KOPT-K1 (cell line): Measurements from ENCODE around the gene PHF23.
"Not testable (repeated sequence)": the region's sequence is repeated elsewhere in the genome, so short reads cannot be mapped to it uniquely, and the experiment has no call there.

ENCODE experiments used
- H3K27ac ChIP-seq: fragments of 200-600 bp; sonication (generic); 2 replicates; pipeline ENCODE4 v1.5.1; 2016; ENCODE audit warnings: antibody characterized with exemption, mild to moderate bottlenecking, low read depth, low read length; ENCODE audit not compliant: poor library complexity, severe bottlenecking
- H3K36me3 ChIP-seq: fragments of 200-600 bp; sonication (generic); 2 replicates; pipeline ENCODE4 v1.5.1; 2017; ENCODE audit warnings: antibody characterized with exemption, mild to moderate bottlenecking, low read length, moderate library complexity; ENCODE audit not compliant: insufficient read depth
- H3K9me3 ChIP-seq: fragments of 200-600 bp; sonication (generic); 2 replicates; pipeline ENCODE4 v1.5.1; 2017; ENCODE audit warnings: antibody characterized with exemption, low read length, mild to moderate bottlenecking; ENCODE audit not compliant: insufficient read depth, poor library complexity, severe bottlenecking

The PHF23 gene

DNA sequence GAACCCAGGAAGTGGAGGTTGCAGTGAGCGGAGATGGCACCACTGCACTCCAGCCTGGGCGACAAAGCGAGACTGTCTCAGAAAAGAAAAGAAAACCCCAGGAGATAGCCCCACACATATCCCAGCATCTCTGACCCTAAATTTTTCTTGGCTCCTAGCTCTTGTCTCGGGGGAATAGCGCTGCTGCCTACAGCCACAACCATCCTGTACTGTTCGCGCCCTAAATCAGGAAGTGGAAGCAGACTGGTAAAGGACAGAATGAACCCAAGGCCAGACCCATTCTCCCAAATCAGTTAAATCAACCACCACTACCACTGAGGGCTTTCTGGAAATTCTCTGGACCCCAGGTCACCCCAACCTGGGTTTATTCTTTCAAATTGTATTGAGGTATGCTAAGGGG lies 10.6 kb upstream of the PHF23 start:
- Histone ChIP-seq H3K36me3 (peaks cover 43% of the 10 kb centered on the region), H3K9me3 (no peaks in the 10 kb centered on the region), H3K27ac (peak overlapping the region; percentile 98)

DNA sequence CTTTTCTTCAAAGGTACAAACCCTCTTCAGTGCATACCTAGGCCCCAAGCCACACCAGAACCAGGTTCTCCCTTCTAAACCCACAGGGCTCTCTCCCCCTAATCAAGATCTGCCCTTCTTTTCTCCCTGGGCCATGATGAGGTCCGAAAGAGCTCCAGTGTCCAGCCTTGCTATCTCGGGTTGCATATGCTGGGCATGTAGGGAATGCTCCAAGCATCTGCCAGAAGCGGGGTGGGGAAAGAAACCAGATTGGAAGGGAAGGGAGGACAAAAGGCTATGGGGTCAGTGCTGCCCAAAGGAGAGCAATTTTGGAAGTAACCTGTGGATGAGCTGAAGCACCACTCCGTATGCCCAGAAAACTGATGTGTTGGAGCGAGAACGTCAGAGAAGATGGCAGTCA lies 10.0 kb upstream of the PHF23 start:
- no peaks in the 10 kb centered on the region for H3K9me3 ChIP-seq
- H3K36me3 ChIP-seq = peaks cover 43% of the 10 kb centered on the region
- H3K27ac ChIP-seq = no peak overlapping the region

DNA sequence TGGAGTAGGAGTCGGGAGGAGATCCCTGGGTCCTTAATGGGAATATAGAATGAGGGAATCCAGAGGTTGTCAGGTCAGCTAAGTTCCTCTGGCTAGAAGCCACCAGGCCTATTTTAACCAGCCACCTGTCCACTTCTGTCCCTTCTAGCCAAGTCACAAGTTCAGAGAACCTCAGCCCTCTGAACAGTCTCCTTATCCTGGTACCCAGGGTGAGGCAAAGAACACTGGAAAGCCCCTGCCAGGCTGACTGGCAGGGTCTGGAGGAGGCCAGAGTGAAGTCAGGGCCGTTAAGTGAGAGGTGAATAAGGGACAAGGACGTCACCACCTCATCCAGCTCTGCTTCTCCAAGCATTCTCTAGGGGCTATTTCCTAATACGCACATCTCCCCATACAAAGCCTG lies 9.5 kb upstream of the PHF23 start:
- H3K9me3 ChIP-seq = no peaks in the 10 kb centered on the region
- H3K36me3 ChIP-seq = peaks cover 43% of the 10 kb centered on the region
- H3K27ac ChIP-seq = no peak overlapping the region

DNA sequence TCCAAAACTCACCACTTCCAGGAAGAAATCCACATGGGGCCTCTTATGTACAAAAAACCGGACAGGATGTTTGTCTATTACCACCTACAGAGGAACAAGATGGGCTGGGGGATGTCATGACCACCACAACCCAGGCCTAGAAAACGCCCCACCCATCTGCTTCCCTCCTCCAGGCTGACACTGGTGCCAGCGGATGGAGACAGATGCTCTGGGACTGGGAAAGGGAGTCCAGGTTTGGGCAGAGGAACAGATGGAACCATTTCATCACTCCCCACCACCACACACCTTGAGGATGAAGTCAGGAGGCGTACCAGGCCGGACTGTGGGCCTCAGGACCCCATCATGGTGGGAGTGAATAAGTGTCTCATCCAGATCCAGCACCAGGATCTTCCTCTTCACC lies 7.5 kb upstream of the PHF23 start:
- H3K9me3 ChIP-seq = no peaks in the 10 kb centered on the region
- H3K27ac ChIP-seq = no peak overlapping the region
- peaks cover 50% of the 10 kb centered on the region for H3K36me3 ChIP-seq

DNA sequence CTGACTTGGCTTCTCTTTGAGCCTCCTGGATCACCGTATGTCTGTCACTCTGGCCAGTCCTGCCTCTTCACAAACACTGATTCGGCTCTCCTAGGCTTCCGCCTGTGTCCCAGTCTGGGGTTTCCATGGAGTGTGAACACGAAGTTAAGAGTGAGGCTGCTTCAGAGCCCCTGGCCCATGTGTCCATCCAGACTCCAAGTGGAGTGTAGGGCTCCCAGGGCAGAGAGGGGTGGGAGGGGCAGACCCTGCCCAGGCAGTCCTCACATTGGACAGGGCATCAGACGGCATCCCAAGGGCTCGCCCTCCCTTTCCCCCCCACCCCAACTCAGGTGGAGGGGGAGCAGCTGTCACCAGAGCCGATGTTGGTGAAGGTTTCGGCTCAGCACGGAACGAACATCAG lies 4.6 kb upstream of the PHF23 start:
- peaks cover 57% of the 10 kb centered on the region for H3K36me3 ChIP-seq
- not testable (repeated sequence) for H3K27ac ChIP-seq, H3K9me3 ChIP-seq

DNA sequence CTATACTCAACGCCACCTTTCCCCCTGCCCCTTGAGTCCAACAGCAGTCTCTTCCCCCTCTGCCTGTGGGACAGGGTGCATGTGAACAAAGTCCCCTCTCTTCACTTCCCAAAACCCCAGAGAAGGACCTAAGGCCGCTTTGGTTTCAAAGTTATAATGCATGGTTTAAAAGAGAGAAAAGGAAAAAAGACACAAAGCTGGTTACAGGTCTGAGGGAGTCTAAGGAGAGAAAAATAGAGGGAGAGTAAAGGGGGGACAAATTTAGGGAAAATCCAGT lies 4.1 kb upstream of the PHF23 start:
- Histone ChIP-seq H3K36me3 (peaks cover 54% of the 10 kb centered on the region), H3K27ac (peak overlapping the region; percentile 80), H3K9me3 (no peaks in the 10 kb centered on the region)

DNA sequence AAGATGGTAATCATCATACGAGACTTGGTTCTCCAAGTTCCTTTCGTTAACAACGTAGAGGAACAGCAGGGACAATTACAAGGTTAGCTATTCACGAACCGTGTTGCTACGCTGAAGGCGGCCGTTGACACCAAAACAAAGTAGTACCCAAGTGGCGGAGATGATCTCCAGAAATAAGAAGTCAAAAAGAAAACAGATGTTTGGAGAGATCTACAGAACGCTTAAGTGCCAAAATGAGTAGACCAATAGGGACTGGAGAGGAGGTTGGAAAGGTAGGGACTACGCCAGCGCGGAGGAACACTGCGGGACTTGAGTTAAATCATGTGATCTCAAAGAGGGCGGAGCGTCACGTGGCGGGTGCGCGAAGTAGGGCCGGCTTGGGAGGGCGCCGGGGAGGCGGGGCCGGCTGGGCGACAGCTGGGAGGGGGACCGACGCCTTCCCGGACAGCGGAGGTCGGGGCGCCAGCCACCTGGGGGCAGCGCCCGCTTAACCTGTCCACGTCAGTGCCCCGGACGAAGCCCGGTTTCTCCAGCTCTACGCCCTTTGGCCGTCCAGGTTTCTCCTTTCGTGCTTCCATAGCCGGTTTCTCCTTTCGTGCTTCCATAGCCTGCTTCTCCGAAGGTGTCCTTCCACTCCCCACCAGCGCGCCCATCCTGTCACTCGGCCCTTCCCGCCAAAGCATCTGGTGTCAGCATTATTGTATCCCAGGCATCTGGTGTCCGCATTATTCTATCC lies 3.6 kb upstream of the PHF23 start:
- H3K27ac ChIP-seq = peak overlapping the region; percentile 80
- peaks cover 54% of the 10 kb centered on the region for H3K36me3 ChIP-seq
- H3K9me3 ChIP-seq = no peaks in the 10 kb centered on the region

DNA sequence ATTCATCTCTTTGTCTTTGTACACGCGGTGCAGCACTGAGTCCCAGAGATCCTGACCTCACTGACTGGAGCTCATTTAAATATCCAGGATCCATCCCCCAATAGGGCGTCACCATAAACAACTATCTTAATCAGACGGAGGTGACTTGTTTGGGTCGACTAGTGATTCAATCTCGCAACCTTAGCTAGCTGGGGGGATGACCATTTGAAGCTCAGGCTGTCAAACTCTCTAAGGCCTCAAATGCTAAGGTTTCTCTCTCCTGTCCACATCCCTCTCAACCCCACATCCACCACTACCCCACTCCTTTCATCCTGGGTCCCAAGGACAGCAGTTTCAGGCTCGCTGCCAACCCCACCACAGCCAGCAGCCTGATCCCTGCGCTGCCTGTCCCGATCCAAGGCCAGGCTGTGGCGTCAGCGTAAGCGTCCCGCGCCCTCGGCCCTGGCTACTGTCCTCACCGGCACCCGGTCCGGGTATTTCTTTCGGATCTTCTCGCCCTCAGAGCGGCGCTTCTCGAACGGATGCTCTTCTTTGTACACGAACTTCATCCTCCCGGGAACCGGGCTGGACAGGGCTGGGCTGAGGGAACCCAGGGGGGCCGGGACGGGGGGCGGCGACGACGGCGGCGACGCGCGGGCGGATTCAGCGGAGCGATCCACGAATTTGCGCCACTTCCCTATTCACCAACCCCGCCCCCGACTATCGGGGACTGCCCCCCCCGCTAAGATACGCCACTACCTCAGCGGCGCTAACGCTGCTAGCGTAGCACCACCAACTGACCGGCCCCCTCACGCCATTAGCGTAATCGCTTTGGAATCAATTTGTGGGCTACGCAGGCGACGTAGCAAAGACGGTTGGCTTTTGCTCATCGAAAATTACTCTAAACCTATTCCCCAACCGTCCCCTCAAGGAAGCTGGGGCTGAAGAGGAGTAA lies 2.8 kb upstream of the PHF23 start, which contains the start of gene GABARAP:
TSS of gene GABARAP (minus strand) at position 667 of the 934 bp plus-strand sequence. CDS start at position 548, 119 bp downstream.
- H3K27ac ChIP-seq = peak within 1 kb of the TSS; percentile 80
- no peaks in the 10 kb centered on the region for H3K9me3 ChIP-seq
- peaks cover 54% of the 10 kb centered on the region for H3K36me3 ChIP-seq

DNA sequence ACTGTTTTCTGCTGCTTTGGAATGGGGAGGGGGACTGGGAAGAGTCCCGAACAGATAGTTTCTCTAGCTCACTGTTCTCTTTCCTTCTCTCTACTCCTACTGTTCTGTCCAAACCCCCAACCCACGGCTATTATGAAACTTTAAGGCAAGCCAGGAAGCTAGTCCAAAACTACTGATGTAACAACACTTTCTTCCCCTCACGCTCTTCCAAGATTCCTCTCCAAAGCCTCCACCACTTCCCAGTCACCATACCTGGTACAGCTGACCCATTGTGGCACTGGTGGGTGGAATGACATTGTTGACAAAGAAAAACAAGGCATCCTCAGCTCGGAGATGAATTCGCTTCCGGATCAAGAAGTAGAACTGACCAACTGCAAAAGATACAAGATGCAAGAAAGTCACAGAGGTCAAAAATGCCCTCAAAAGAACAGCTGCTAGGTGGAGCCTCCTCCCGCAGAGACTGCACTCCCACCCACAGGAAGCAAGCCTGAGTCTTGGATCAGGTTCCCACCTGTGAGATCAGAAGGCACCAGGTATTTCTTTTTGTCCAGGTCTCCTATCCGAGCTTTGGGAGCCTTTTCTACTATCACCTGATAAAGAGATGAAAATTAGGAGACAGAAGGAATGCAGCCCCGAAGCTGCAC lies 2.0 kb upstream of the PHF23 start:
- Histone ChIP-seq H3K27ac (peak overlapping the region; percentile 80), H3K9me3 (no peaks in the 10 kb centered on the region), H3K36me3 (peaks cover 54% of the 10 kb centered on the region)

DNA sequence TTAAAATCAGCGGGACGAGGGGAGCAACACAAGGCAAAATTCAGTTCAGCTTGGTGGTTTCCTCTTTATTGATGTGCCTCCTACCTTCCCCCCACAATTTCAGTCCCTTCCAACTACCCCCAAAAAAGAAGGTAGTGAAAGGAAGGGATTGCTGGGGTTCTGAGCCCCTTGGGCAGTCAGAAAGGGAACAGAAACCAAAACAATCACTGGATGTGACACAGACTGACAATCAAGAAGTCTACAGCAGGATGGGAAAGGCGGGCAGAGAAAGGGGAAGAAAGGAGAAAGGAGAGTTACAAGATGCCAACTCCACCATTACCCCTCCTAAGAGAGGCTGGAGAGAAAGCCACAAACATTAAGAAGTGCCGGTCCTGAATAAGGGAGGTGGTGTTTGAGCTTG lies 1.1 kb upstream of the PHF23 start:
- Histone ChIP-seq H3K36me3 (peaks cover 54% of the 10 kb centered on the region), H3K27ac (peak overlapping the region; percentile 2), H3K9me3 (no peaks in the 10 kb centered on the region)

DNA sequence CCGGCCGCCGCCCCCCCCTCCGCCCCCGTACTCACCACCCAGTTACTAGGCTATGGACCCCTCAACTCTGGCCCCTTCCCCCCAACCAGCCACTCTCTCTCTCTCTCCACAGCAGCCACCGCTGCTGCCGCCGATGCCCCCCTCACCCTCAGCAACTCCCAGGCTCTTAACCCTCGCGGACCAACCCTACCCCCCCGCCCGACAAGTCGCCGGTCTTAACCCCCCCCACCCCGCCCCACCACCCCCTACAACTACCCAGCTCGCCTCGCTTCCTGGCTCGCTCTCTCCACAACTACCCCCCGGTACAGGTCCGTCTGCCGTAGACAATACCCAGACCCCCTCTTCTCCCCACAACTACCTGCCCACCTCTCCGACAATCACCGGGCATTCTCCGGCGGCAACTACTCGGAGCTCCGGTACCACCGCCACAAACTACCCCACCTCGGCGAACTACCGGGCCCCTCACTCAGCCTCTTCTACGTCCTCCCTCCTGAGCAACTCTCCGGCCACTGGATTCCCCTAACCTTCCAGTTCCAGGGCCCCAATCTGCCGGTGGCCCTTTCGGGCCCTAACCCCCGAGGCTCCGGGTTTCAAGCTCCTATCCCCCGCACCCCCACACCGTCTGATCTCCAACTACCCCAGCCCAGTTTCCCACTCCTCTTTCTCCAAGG lies 702 bp downstream of the PHF23 start:
- no peaks in the 10 kb centered on the region for H3K9me3 ChIP-seq
- peaks cover 43% of the 10 kb centered on the region for H3K36me3 ChIP-seq
- H3K27ac ChIP-seq = peak overlapping the region; percentile 94

DNA sequence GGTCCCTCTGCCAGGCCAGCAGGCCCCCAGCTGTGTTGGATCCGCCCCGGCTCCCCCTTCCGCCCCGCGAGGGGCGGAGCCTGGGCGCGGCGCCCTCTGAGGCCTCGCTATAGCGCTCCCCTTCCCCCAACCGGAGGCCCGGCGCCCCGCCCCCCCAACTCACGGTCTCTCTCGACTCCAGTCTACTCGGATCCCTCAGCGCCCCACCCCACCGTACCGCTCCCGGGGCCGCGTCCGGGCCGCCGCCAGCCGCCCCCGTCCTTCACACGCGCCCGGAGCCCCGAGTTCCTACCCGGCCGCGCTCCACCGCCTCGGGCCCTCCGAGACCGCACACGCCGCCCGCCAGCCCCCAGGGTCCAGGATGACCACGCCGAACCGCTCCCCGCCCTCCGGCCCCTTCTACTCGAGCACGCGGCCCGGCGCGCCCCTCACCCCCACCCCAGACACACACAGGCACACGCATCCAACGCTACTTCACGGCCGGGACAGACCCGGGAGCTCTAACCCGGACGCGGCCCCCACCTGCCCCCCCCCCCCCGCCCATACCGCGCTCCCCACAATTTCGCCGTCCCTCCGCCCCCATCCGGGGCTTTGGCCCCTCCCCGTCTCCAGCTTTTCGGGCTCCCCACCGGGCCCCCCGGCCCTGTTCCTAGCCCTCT lies 1.4 kb downstream of the PHF23 start:
- Histone ChIP-seq H3K27ac (peak overlapping the region; percentile 94), H3K36me3 (peaks cover 38% of the 10 kb centered on the region), H3K9me3 (no peaks in the 10 kb centered on the region)

DNA sequence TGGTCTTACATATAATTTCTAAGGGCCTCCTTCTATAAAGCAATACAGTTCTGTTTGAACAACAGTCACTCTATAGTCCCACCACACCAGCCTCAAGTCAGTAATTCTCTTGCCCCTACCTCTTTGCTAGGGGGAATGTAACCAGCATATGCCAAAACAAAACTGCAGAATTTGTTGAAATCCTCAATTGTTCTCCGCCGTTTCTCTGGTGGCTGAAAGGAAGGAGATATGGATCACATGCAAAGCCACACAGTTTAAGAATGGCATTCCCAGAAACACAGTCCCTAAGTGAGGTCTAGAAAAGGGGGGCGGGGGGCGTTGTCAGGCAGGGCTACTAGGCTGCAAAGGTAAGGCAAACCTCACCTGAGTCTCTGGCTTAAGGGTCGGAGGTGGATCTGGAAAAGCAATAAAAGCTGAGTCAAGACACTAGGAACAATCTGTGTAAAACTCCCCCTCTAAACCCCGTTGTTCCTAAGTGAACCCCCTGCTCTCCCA lies 1.9 kb downstream of the PHF23 start:
- Histone ChIP-seq H3K9me3 (no peaks in the 10 kb centered on the region), H3K36me3 (peaks cover 38% of the 10 kb centered on the region), H3K27ac (peak overlapping the region; percentile 94)

DNA sequence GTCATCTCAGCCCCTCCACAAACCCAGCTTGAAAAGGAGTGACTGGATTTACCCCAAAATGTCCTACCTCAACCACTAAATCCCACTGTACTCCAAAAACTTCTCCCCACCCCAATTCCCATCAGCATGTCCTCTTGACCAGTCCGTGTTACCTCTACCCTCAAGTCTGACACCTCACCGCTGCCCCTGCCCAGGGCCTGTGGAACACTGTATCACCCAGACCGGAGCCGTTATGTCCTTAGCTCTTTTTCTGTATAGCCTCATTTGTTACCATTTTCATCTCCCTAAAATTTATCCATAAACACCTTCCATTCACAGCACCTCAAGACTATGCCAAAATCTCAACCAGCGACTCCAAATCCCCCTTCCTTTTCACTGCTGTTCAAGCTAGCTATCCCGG lies 2.4 kb downstream of the PHF23 start:
- Histone ChIP-seq H3K27ac (peak overlapping the region; percentile 94), H3K9me3 (no peaks in the 10 kb centered on the region), H3K36me3 (peaks cover 38% of the 10 kb centered on the region)
